Measurements from ENCODE around the gene C9orf85. TPM values are rescaled to one million over a fixed set of nuclear protein-coding genes. Genes with fewer than 3 reads are reported as not detected.

C9orf85 gene
- total and polyA plus RNA-seq, 2 of the 8 experiments (the other 6 are each of a cell fraction or from before 2014, with no cell fraction given): 6.3 to 14.5 TPM

GRCh38 chr9:71879644-71880174 is 31.7 kb upstream of the C9orf85 start (continued):
- TF ChIP-seq, protein P1, sequence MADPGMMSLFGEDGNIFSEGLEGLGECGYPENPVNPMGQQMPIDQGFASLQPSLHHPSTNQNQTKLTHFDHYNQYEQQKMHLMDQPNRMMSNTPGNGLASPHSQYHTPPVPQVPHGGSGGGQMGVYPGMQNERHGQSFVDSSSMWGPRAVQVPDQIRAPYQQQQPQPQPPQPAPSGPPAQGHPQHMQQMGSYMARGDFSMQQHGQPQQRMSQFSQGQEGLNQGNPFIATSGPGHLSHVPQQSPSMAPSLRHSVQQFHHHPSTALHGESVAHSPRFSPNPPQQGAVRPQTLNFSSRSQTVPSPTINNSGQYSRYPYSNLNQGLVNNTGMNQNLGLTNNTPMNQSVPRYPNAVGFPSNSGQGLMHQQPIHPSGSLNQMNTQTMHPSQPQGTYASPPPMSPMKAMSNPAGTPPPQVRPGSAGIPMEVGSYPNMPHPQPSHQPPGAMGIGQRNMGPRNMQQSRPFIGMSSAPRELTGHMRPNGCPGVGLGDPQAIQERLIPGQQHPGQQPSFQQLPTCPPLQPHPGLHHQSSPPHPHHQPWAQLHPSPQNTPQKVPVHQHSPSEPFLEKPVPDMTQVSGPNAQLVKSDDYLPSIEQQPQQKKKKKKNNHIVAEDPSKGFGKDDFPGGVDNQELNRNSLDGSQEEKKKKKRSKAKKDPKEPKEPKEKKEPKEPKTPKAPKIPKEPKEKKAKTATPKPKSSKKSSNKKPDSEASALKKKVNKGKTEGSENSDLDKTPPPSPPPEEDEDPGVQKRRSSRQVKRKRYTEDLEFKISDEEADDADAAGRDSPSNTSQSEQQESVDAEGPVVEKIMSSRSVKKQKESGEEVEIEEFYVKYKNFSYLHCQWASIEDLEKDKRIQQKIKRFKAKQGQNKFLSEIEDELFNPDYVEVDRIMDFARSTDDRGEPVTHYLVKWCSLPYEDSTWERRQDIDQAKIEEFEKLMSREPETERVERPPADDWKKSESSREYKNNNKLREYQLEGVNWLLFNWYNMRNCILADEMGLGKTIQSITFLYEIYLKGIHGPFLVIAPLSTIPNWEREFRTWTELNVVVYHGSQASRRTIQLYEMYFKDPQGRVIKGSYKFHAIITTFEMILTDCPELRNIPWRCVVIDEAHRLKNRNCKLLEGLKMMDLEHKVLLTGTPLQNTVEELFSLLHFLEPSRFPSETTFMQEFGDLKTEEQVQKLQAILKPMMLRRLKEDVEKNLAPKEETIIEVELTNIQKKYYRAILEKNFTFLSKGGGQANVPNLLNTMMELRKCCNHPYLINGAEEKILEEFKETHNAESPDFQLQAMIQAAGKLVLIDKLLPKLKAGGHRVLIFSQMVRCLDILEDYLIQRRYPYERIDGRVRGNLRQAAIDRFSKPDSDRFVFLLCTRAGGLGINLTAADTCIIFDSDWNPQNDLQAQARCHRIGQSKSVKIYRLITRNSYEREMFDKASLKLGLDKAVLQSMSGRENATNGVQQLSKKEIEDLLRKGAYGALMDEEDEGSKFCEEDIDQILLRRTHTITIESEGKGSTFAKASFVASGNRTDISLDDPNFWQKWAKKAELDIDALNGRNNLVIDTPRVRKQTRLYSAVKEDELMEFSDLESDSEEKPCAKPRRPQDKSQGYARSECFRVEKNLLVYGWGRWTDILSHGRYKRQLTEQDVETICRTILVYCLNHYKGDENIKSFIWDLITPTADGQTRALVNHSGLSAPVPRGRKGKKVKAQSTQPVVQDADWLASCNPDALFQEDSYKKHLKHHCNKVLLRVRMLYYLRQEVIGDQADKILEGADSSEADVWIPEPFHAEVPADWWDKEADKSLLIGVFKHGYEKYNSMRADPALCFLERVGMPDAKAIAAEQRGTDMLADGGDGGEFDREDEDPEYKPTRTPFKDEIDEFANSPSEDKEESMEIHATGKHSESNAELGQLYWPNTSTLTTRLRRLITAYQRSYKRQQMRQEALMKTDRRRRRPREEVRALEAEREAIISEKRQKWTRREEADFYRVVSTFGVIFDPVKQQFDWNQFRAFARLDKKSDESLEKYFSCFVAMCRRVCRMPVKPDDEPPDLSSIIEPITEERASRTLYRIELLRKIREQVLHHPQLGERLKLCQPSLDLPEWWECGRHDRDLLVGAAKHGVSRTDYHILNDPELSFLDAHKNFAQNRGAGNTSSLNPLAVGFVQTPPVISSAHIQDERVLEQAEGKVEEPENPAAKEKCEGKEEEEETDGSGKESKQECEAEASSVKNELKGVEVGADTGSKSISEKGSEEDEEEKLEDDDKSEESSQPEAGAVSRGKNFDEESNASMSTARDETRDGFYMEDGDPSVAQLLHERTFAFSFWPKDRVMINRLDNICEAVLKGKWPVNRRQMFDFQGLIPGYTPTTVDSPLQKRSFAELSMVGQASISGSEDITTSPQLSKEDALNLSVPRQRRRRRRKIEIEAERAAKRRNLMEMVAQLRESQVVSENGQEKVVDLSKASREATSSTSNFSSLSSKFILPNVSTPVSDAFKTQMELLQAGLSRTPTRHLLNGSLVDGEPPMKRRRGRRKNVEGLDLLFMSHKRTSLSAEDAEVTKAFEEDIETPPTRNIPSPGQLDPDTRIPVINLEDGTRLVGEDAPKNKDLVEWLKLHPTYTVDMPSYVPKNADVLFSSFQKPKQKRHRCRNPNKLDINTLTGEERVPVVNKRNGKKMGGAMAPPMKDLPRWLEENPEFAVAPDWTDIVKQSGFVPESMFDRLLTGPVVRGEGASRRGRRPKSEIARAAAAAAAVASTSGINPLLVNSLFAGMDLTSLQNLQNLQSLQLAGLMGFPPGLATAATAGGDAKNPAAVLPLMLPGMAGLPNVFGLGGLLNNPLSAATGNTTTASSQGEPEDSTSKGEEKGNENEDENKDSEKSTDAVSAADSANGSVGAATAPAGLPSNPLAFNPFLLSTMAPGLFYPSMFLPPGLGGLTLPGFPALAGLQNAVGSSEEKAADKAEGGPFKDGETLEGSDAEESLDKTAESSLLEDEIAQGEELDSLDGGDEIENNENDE (IDR thresholded peaks at IDR 0.05; ENCODE audit: insufficient replicate concordance, low read length): no peak
- no peak for TF ChIP-seq BCL11A (IDR thresholded peaks at IDR 0.05; ENCODE audit: low read depth in 2 of 2, low read length in 2 of 2)
- TF ChIP-seq JUN (IDR thresholded peaks at IDR 0.05; ENCODE audit: low read depth, low read length): no peak
- no peak for TF ChIP-seq RBBP5 (IDR thresholded peaks at IDR 0.05; ENCODE audit: borderline replicate concordance, low read depth, low read length)
- TF ChIP-seq RFX5 (IDR thresholded peaks at IDR 0.05; ENCODE audit: borderline replicate concordance, low read depth, low read length): no peak
- no peak for TF ChIP-seq ASH2L (IDR thresholded peaks at IDR 0.05; ENCODE audit: low read length)
- TF ChIP-seq GTF2F1 (IDR thresholded peaks at IDR 0.05; ENCODE audit: borderline replicate concordance, low read depth, low read length): no peak
- TF ChIP-seq POLR2AphosphoS5 (IDR thresholded peaks at IDR 0.05; ENCODE audit: low read depth, low read length): no peak
- TF ChIP-seq SIX5 (IDR thresholded peaks at IDR 0.05; ENCODE audit: low read depth, low read length): no peak
- TF ChIP-seq USF2 (IDR thresholded peaks at IDR 0.05; ENCODE audit: low read length): no peak
- TF ChIP-seq YY1 (IDR thresholded peaks at IDR 0.05; ENCODE audit: low read depth, low read length): no peak
